Measurements from ENCODE around the gene ENTHD1.

The ENTHD1 gene

GRCh38 chr22:39765661-39766060, 127.9 kb downstream of the ENTHD1 start:
- Histone ChIP-seq H3K9me3 (ENCODE audit: low read length) (no peaks in the 10 kb centered on the region), H3K27me3 (ENCODE audit: insufficient read depth, low read length) (peaks cover 5% of the 10 kb centered on the region), H3K36me3 (ENCODE audit: insufficient read depth, low read length) (no peaks in the 10 kb centered on the region), H3K4me3 (ENCODE audit: low read length) (no peak overlapping the region), H2AFZ (ENCODE audit: low read depth, low read length) (no peak overlapping the region), H3K4me1 (ENCODE audit: insufficient read depth, low read length) (peaks cover 4% of the 10 kb centered on the region)

- H2AFZ ChIP-seq (ENCODE audit: low read depth, low read length) = no peak overlapping the region
- H3K27me3 ChIP-seq (ENCODE audit: insufficient read depth, low read length) = peaks cover 5% of the 10 kb centered on the region
- peaks cover 4% of the 10 kb centered on the region for H3K4me1 ChIP-seq (ENCODE audit: insufficient read depth, low read length)
- no peak overlapping the region for H3K4me3 ChIP-seq (ENCODE audit: low read length)
- H3K9me3 ChIP-seq (ENCODE audit: low read length) = no peaks in the 10 kb centered on the region
- no peaks in the 10 kb centered on the region for H3K36me3 ChIP-seq (ENCODE audit: insufficient read depth, low read length)
These were observed 128.5 kb downstream of the ENTHD1 start for GRCh38 chr22:39765046-39765445.

DNA sequence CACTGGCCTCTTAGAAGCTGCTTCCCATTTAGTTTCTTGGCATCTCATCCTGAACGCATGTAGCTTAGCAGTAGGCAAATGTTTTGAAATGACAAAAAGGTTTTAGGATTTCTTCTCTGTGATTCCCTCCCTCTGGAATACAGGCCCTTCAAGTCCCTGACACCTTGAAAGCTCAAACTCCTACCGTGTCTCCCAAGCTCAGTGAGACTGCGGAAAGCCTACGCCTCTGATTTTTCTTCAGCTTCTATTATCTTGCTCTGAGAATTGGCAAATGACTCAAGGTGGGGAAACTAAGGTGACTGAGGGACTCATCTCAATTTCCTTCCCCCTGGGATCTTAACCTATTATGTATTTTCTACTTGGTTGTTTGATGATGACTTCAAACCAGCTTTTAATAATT, 130.3 kb downstream of the ENTHD1 start:
- Histone ChIP-seq H3K4me3 (ENCODE audit: low read length) (no peak overlapping the region), H3K36me3 (ENCODE audit: insufficient read depth, low read length) (no peaks in the 10 kb centered on the region), H3K27me3 (ENCODE audit: insufficient read depth, low read length) (peaks cover 3% of the 10 kb centered on the region), H3K4me1 (ENCODE audit: insufficient read depth, low read length) (peaks cover 4% of the 10 kb centered on the region), H3K9me3 (ENCODE audit: low read length) (no peaks in the 10 kb centered on the region), H2AFZ (ENCODE audit: low read depth, low read length) (no peak overlapping the region)

GRCh38 chr22:39750759-39751158, 142.8 kb downstream of the ENTHD1 start:
- H3K27me3 ChIP-seq (ENCODE audit: insufficient read depth, low read length) = peaks cover 3% of the 10 kb centered on the region
- H3K36me3 ChIP-seq (ENCODE audit: insufficient read depth, low read length) = no peaks in the 10 kb centered on the region
- H3K4me3 ChIP-seq (ENCODE audit: low read length) = no peak overlapping the region
- H3K9me3 ChIP-seq (ENCODE audit: low read length) = no peaks in the 10 kb centered on the region
- H2AFZ ChIP-seq (ENCODE audit: low read depth, low read length) = no peak overlapping the region
- no peaks in the 10 kb centered on the region for H3K4me1 ChIP-seq (ENCODE audit: insufficient read depth, low read length)

DNA sequence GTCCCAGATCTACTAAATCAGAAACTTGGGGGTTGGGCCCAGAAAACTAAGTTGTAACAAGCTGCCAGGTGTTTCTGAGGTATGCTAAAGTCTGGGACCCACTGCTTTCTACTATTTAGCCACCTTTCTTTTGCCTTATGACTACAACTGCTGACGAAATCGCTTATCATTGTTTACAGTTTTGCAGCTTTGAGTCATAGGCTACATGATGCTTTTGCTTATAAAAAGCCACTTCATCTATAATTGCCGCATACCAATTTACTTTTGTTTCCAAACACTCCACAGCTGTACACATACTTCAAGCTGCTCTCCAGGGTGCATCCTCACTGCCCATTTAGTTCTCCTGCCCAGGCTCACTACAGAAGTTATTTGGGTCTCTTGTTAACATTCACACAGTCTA, 144.7 kb downstream of the ENTHD1 start:
- Histone ChIP-seq H3K4me1 (ENCODE audit: insufficient read depth, low read length) (no peaks in the 10 kb centered on the region), H2AFZ (ENCODE audit: low read depth, low read length) (no peak overlapping the region), H3K27me3 (ENCODE audit: insufficient read depth, low read length) (no peaks in the 10 kb centered on the region), H3K4me3 (ENCODE audit: low read length) (no peak overlapping the region), H3K36me3 (ENCODE audit: insufficient read depth, low read length) (no peaks in the 10 kb centered on the region), H3K9me3 (ENCODE audit: low read length) (no peaks in the 10 kb centered on the region)

GRCh38 chr22:39746600-39747262, 146.8 kb downstream of the ENTHD1 start:
- no peaks in the 10 kb centered on the region for H3K27me3 ChIP-seq (ENCODE audit: insufficient read depth, low read length)
- H2AFZ ChIP-seq (ENCODE audit: low read depth, low read length) = no peak overlapping the region
- H3K4me3 ChIP-seq (ENCODE audit: low read length) = no peak overlapping the region

DNA sequence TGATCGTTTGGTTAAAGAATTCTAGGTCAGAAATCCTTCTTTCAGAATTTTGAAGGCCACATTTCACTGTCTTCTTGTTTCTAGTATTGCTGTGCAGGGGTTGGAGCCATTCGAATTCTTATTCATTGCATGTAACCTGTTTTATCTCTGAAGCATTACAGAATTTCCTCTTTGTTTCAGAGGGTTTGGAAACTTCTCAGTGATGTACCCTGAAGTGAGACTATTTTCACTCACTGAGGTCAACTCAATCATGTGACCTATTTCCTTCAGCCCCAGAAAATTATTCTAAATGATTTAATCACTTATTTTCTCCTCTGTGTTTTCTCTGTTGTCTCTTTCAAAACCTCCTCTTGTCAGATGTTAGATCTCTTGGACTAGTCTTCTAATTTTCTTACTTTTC, 147.8 kb downstream of the ENTHD1 start:
- H3K4me1 ChIP-seq (ENCODE audit: insufficient read depth, low read length) = no peaks in the 10 kb centered on the region
- H3K27me3 ChIP-seq (ENCODE audit: insufficient read depth, low read length) = no peaks in the 10 kb centered on the region
- no peak overlapping the region for H2AFZ ChIP-seq (ENCODE audit: low read depth, low read length)

More at GRCh38 chr22:39746600-39747262, 146.8 kb downstream of the ENTHD1 start:
- Histone ChIP-seq H3K4me1 (ENCODE audit: insufficient read depth, low read length) (no peaks in the 10 kb centered on the region), H3K9me3 (ENCODE audit: low read length) (no peaks in the 10 kb centered on the region), H3K36me3 (ENCODE audit: insufficient read depth, low read length) (no peaks in the 10 kb centered on the region)

GRCh38 chr22:39744353-39744752, 149.2 kb downstream of the ENTHD1 start:
- Histone ChIP-seq H3K27me3 (ENCODE audit: insufficient read depth, low read length) (no peaks in the 10 kb centered on the region), H3K36me3 (ENCODE audit: insufficient read depth, low read length) (no peaks in the 10 kb centered on the region), H2AFZ (ENCODE audit: low read depth, low read length) (no peak overlapping the region), H3K4me3 (ENCODE audit: low read length) (no peak overlapping the region), H3K4me1 (ENCODE audit: insufficient read depth, low read length) (no peaks in the 10 kb centered on the region), H3K9me3 (ENCODE audit: low read length) (no peaks in the 10 kb centered on the region)

More for the DNA sequence above, 147.8 kb downstream of the ENTHD1 start:
- no peak overlapping the region for H3K4me3 ChIP-seq (ENCODE audit: low read length)
- no peaks in the 10 kb centered on the region for H3K36me3 ChIP-seq (ENCODE audit: insufficient read depth, low read length)
- no peaks in the 10 kb centered on the region for H3K9me3 ChIP-seq (ENCODE audit: low read length)

- no peak overlapping the region for H2AFZ ChIP-seq (ENCODE audit: low read depth, low read length)
- H3K4me3 ChIP-seq (ENCODE audit: low read length) = no peak overlapping the region
- H3K4me1 ChIP-seq (ENCODE audit: insufficient read depth, low read length) = no peaks in the 10 kb centered on the region
- no peaks in the 10 kb centered on the region for H3K27me3 ChIP-seq (ENCODE audit: insufficient read depth, low read length)
- no peaks in the 10 kb centered on the region for H3K9me3 ChIP-seq (ENCODE audit: low read length)
- no peaks in the 10 kb centered on the region for H3K36me3 ChIP-seq (ENCODE audit: insufficient read depth, low read length)
These were observed 149.6 kb downstream of the ENTHD1 start for GRCh38 chr22:39743935-39744334.

- Histone ChIP-seq H2AFZ (ENCODE audit: low read depth, low read length) (no peak overlapping the region), H3K9me3 (ENCODE audit: low read length) (no peaks in the 10 kb centered on the region), H3K27me3 (ENCODE audit: insufficient read depth, low read length) (no peaks in the 10 kb centered on the region), H3K36me3 (ENCODE audit: insufficient read depth, low read length) (no peaks in the 10 kb centered on the region), H3K4me1 (ENCODE audit: insufficient read depth, low read length) (peaks cover 15% of the 10 kb centered on the region), H3K4me3 (ENCODE audit: low read length) (no peak overlapping the region)
These were observed 154.1 kb downstream of the ENTHD1 start for GRCh38 chr22:39739338-39740027.

GRCh38 chr22:39738746-39739145, 154.8 kb downstream of the ENTHD1 start:
- no peak overlapping the region for H2AFZ ChIP-seq (ENCODE audit: low read depth, low read length)
- H3K4me3 ChIP-seq (ENCODE audit: low read length) = no peak overlapping the region
- H3K36me3 ChIP-seq (ENCODE audit: insufficient read depth, low read length) = no peaks in the 10 kb centered on the region
- no peaks in the 10 kb centered on the region for H3K27me3 ChIP-seq (ENCODE audit: insufficient read depth, low read length)
- H3K9me3 ChIP-seq (ENCODE audit: low read length) = no peaks in the 10 kb centered on the region
- H3K4me1 ChIP-seq (ENCODE audit: insufficient read depth, low read length) = peaks cover 15% of the 10 kb centered on the region

DNA sequence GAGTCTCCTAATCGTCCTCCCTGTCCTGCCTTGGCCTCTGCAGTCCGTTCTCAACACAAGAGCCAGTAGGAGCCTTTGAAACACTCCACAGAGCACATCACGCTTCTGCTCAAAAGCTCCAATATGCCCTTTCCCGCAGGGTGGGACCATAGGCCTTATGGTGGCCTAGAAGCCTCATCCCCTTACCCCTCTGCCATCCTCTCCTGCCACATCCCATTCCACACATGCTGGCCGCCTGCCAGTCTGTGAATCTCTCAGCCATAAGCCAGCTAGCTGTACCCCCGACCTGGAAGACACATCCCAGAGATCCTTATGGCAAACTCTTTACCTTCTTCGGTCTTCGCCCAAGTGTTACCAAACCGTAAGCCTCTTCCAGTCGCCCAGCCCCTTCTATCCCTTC, 157.8 kb downstream of the ENTHD1 start:
- H2AFZ ChIP-seq (ENCODE audit: low read depth, low read length) = no peak overlapping the region
- H3K27me3 ChIP-seq (ENCODE audit: insufficient read depth, low read length) = peaks cover 12% of the 10 kb centered on the region
- H3K9me3 ChIP-seq (ENCODE audit: low read length) = no peaks in the 10 kb centered on the region
- H3K36me3 ChIP-seq (ENCODE audit: insufficient read depth, low read length) = no peaks in the 10 kb centered on the region
- H3K4me3 ChIP-seq (ENCODE audit: low read length) = no peak overlapping the region
- peaks cover 15% of the 10 kb centered on the region for H3K4me1 ChIP-seq (ENCODE audit: insufficient read depth, low read length)

DNA sequence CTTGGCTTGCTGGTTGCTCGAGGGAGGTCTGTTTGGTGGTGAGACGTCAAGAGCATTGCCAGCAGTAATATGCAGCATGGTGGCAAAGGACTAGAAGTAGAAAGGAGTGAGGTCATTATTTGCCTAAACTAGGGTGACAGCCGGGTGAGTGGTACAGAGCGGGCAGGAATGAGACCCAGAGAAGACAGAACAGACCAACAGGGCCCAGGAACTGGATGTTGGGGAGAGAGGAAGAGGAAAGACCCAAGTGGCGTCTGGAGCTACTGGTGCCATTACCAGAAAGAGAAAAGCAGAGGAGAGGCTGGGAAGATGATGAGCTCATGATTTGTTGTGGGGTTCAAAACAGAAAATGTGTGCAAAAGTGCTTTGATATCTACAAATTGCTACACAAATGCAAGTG, 158.7 kb downstream of the ENTHD1 start:
- Histone ChIP-seq H3K36me3 (ENCODE audit: insufficient read depth, low read length) (no peaks in the 10 kb centered on the region), H3K27me3 (ENCODE audit: insufficient read depth, low read length) (peaks cover 12% of the 10 kb centered on the region), H3K4me3 (ENCODE audit: low read length) (no peak overlapping the region), H2AFZ (ENCODE audit: low read depth, low read length) (no peak overlapping the region), H3K9me3 (ENCODE audit: low read length) (no peaks in the 10 kb centered on the region), H3K4me1 (ENCODE audit: insufficient read depth, low read length) (peaks cover 15% of the 10 kb centered on the region)

Measured in neuron (in vitro differentiated cells).